ENCODE measurements around the gene ZNF207.
"Not testable (repeated sequence)": the region's sequence is repeated elsewhere in the genome, so short reads cannot be mapped to it uniquely, and the experiment has no call there.

ZNF207 gene

GRCh38 chr17:32345951-32346600 lies 3.9 kb upstream of the ZNF207 start:
- peaks cover 26 to 55% (median 40%) of the 10 kb centered on the region in 10 experiments for H3K4me1 ChIP-seq
- no peak overlapping the region for H3K9ac ChIP-seq
- no peak overlapping the region for H3K4me2 ChIP-seq
- H3K36me3 ChIP-seq: no peaks in the 10 kb centered on the region
- no peaks in the 10 kb centered on the region for H3K27me3 ChIP-seq
- H4K20me1 ChIP-seq: peaks cover 2 to 5% (median 4%) of the 10 kb centered on the region in 11 experiments; a peak in 20 of 22 replicates
- no peak overlapping the region for H3K4me3 ChIP-seq
- H3K27ac ChIP-seq: no peak overlapping the region
- H3K9me3 ChIP-seq (replicated peaks in 1 of 11): no peaks in the 10 kb centered on the region
- no peak for TF ChIP-seq Cebpa-rat (IDR thresholded peaks at IDR 0.05)

- Histone ChIP-seq H3K27me3 (no peaks in the 10 kb centered on the region), H3K4me2 (peak overlapping the region in 10 of 11 experiments; percentile 78 to 100 (median 91); a peak in 17 of 22 replicates)
- TF ChIP-seq Cebpa-rat (IDR thresholded peaks at IDR 0.05): no peak
These were observed 1.5 kb upstream of the ZNF207 start for GRCh38 chr17:32348483-32348800.

DNA sequence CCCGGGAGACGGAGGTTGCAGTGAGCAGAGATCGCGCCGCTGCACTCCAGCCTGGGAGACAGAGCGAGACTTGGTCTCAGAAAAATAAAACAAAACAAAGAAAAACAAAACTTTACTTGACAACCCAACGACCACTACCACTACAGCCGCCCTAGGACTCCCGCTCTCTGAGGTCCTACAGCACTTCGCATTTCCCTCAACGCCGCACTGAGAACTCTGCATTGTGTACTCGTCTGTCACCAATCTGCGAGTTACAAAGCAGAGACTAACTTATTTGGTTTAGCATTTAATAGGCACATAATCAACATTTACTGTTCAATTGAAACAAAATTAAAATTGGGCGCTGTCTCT lies 479 bp upstream of the ZNF207 start:
- peak overlapping the region; percentile 96 to 99 (median 98) for H3K27ac ChIP-seq
- H3K4me3 ChIP-seq: peak overlapping the region; percentile 75 to 91 (median 82)
- TF ChIP-seq Cebpa-rat (IDR thresholded peaks at IDR 0.05): no peak
- H3K36me3 ChIP-seq: peaks cover 27 to 32% (median 30%) of the 10 kb centered on the region in 11 experiments
- no peaks in the 10 kb centered on the region for H3K27me3 ChIP-seq
- peak overlapping the region; percentile 78 to 100 (median 92) for H3K4me2 ChIP-seq
- H3K4me1 ChIP-seq: peaks cover 33 to 51% (median 37%) of the 10 kb centered on the region in 10 experiments
- H3K9ac ChIP-seq: peak overlapping the region; percentile 96 to 99 (median 98)
- no peaks in the 10 kb centered on the region for H3K9me3 ChIP-seq (replicated peaks in 1 of 11)
- H4K20me1 ChIP-seq: peaks cover 36 to 39% (median 37%) of the 10 kb centered on the region in 11 experiments

More at GRCh38 chr17:32348483-32348800, 1.5 kb upstream of the ZNF207 start:
- Histone ChIP-seq H4K20me1 (peaks cover 26 to 29% (median 27%) of the 10 kb centered on the region in 11 experiments), H3K27ac (peak overlapping the region in 4 of 11 experiments; percentile 96 to 99 (median 98); a peak in 2 of 22 replicates), H3K4me1 (peaks cover 26 to 52% (median 39%) of the 10 kb centered on the region in 10 experiments), H3K36me3 (peaks cover 18 to 23% (median 21%) of the 10 kb centered on the region in 11 experiments), H3K9me3 (replicated peaks in 1 of 11) (no peaks in the 10 kb centered on the region), H3K4me3 (peak overlapping the region in 2 of 10 experiments; percentile 75 to 79; a peak in 2 of 20 replicates), H3K9ac (no peak overlapping the region)

GRCh38 chr17:32350666-32351418 lies 885 bp downstream of the ZNF207 start:
- no peak for TF ChIP-seq Cebpa-rat (IDR thresholded peaks at IDR 0.05)
- H3K4me3 ChIP-seq: peak overlapping the region; percentile 75 to 91 (median 82)
- H3K9me3 ChIP-seq (replicated peaks in 1 of 11): no peaks in the 10 kb centered on the region
- peak overlapping the region; percentile 96 to 99 (median 98) for H3K9ac ChIP-seq
- peaks cover 50 to 53% (median 51%) of the 10 kb centered on the region in 11 experiments for H4K20me1 ChIP-seq
- H3K4me2 ChIP-seq: peak overlapping the region; percentile 76 to 96 (median 92); a peak in 20 of 22 replicates
- H3K36me3 ChIP-seq: peaks cover 41 to 46% (median 43%) of the 10 kb centered on the region in 11 experiments
- peaks cover 47 to 60% (median 51%) of the 10 kb centered on the region in 10 experiments for H3K4me1 ChIP-seq
- peak overlapping the region; percentile 96 to 99 (median 98) for H3K27ac ChIP-seq
- H3K27me3 ChIP-seq: no peaks in the 10 kb centered on the region

GRCh38 chr17:32352734-32353133 lies 2.8 kb downstream of the ZNF207 start:
- Histone ChIP-seq H4K20me1 (peaks cover 69 to 72% (median 70%) of the 10 kb centered on the region in 11 experiments), H3K9ac (peak overlapping the region; percentile 33 to 99 (median 98); a peak in 20 of 22 replicates), H3K36me3 (peaks cover 60 to 65% (median 62%) of the 10 kb centered on the region in 11 experiments)

DNA sequence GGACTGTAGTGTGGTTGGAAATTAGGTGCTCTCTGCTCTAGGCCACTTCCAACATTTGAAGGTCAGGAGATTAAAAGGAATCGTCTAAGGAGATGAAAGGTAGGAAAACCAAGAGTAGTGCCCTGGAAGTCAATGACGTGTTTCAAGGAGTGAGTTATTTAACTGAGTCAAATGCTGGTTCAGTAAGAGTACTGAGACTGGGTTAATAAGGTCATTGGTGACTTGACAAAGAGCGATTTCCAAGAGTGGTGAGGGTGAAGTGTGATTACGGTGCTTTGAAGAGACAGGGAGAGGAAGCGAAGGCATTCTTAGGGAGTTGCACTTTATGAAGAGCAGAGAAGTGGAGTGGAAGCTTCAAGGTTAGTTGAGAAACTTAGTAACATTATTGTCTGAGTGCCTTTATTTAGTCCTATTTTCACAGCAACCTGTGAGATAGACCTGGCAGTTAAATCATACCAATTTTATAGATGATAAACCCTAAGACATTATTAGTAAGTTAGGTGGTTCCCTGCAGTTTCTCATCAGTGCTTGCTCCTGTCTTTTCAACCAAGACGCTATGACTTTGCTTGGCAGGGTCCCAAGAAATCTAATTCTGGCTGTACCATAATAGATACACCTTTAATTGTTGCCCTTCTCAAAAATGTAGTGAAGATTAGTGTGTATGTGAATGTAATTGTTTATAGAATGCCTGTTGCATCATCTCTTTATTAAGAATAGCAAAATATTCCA lies 5.9 kb downstream of the ZNF207 start:
- TF ChIP-seq Cebpa-rat (IDR thresholded peaks at IDR 0.05): no peak
- H3K9me3 ChIP-seq (replicated peaks in 1 of 11): no peaks in the 10 kb centered on the region
- peak overlapping the region; percentile 1 to 96 (median 52); a peak in 18 of 22 replicates for H3K4me2 ChIP-seq
- H3K36me3 ChIP-seq: peaks cover 91 to 96% (median 93%) of the 10 kb centered on the region in 11 experiments
- H3K4me3 ChIP-seq: peak overlapping the region in 5 of 10 experiments; percentile 8 to 55 (median 18); a peak in 3 of 20 replicates
- H3K27me3 ChIP-seq: no peaks in the 10 kb centered on the region
- peaks cover 99 to 100% (median 100%) of the 10 kb centered on the region in 11 experiments for H4K20me1 ChIP-seq
- peak overlapping the region in 10 of 11 experiments; percentile 7 to 52 (median 32); a peak in 11 of 22 replicates for H3K9ac ChIP-seq
- peaks cover 39 to 69% (median 44%) of the 10 kb centered on the region in 10 experiments for H3K4me1 ChIP-seq
- H3K27ac ChIP-seq: no peak overlapping the region; a peak in 1 of 22 replicates

More at GRCh38 chr17:32352734-32353133, 2.8 kb downstream of the ZNF207 start:
- not testable (repeated sequence) for H3K27me3 ChIP-seq; H3K9me3 ChIP-seq (replicated peaks in 1 of 11)
- Histone ChIP-seq H3K27ac (peak overlapping the region in 4 of 11 experiments; percentile 0 to 98 (median 67); a peak in 6 of 22 replicates), H3K4me3 (peak overlapping the region; percentile 75 to 91 (median 82); a peak in 19 of 20 replicates), H3K4me1 (peaks cover 49 to 74% (median 56%) of the 10 kb centered on the region in 10 experiments), H3K4me2 (peak overlapping the region; percentile 76 to 96 (median 92))

- peak overlapping the region in 1 of 11 experiments; percentile 38; a peak in 2 of 22 replicates for H3K9ac ChIP-seq
- H3K36me3 ChIP-seq: peaks cover 96 to 100% (median 98%) of the 10 kb centered on the region in 11 experiments
- no peak for TF ChIP-seq Cebpa-rat (IDR thresholded peaks at IDR 0.05)
- no peak overlapping the region for H3K27ac ChIP-seq
- peaks cover 39 to 69% (median 44%) of the 10 kb centered on the region in 10 experiments for H3K4me1 ChIP-seq
- H4K20me1 ChIP-seq: peaks cover 99 to 100% (median 100%) of the 10 kb centered on the region in 11 experiments
- H3K9me3 ChIP-seq (replicated peaks in 1 of 11): no peaks in the 10 kb centered on the region
- no peaks in the 10 kb centered on the region for H3K27me3 ChIP-seq
- H3K4me2 ChIP-seq: peak overlapping the region in 6 of 11 experiments; percentile 45 to 96 (median 74); a peak in 9 of 22 replicates
- 0 out of 20 replicates have a peak overlapping the region, but pooled peaks of 1 of the 10 experiments have one; percentile 14 for H3K4me3 ChIP-seq
These were observed 6.4 kb downstream of the ZNF207 start for GRCh38 chr17:32356378-32356743.

GRCh38 chr17:32356750-32357149 lies 6.8 kb downstream of the ZNF207 start:
- H3K27me3 ChIP-seq: no peaks in the 10 kb centered on the region
- H3K9me3 ChIP-seq (replicated peaks in 1 of 11): no peaks in the 10 kb centered on the region
- H3K4me2 ChIP-seq: peak overlapping the region in 4 of 11 experiments; percentile 73 to 96 (median 78); a peak in 7 of 22 replicates
- peaks cover 96 to 100% (median 98%) of the 10 kb centered on the region in 11 experiments for H3K36me3 ChIP-seq
- peaks cover 99 to 100% (median 100%) of the 10 kb centered on the region in 11 experiments for H4K20me1 ChIP-seq
- H3K9ac ChIP-seq: peak overlapping the region in 1 of 11 experiments; percentile 38; a peak in 1 of 22 replicates
- H3K27ac ChIP-seq: no peak overlapping the region
- H3K4me3 ChIP-seq: no peak overlapping the region
- TF ChIP-seq Cebpa-rat (IDR thresholded peaks at IDR 0.05): peak in 1 of 11 experiments; percentile 15; a peak in 1 of 22 replicates
- H3K4me1 ChIP-seq: peaks cover 37 to 69% (median 42%) of the 10 kb centered on the region in 10 experiments
